ENCODE data around the gene PSME1.

PSME1 gene

GRCh38 chr14:24160850-24161804, 25.1 kb downstream of the PSME1 start, which contains the start of gene IRF9:
IRF9 (plus strand) TSS chr14:24161265; CDS start chr14:24162145, 880 bp downstream.
- Histone ChIP-seq H3K9me3 (ENCODE audit: control insufficient read depth, insufficient read depth, low read depth, low read length) (no peaks in the 10 kb centered on the region), H3K27ac (ENCODE audit: low read depth, low read length) (no peak within 1 kb of the TSS; the same call in 1 of the 2 replicates), H3K36me3 (ENCODE audit: control insufficient read depth, insufficient read depth, low read length) (peaks cover 69% of the 10 kb centered on the region), H3K4me1 (ENCODE audit: control insufficient read depth, insufficient read depth, low read length) (peaks cover 12% of the 10 kb centered on the region), H3K4me3 (ENCODE audit: low read depth, low read length) (peak within 1 kb of the TSS; percentile 58), H3K9ac (ENCODE audit: low read length) (peak within 1 kb of the TSS; percentile 54), H3K27me3 (ENCODE audit: control insufficient read depth, insufficient read depth, low read length) (no peaks in the 10 kb centered on the region)

- Histone ChIP-seq H3K36me3 (ENCODE audit: control insufficient read depth, insufficient read depth, low read length) (peaks cover 69% of the 10 kb centered on the region), H3K27ac (ENCODE audit: low read depth, low read length) (no peak overlapping the region), H3K4me1 (ENCODE audit: control insufficient read depth, insufficient read depth, low read length) (peaks cover 12% of the 10 kb centered on the region), H3K27me3 (ENCODE audit: control insufficient read depth, insufficient read depth, low read length) (no peaks in the 10 kb centered on the region), H3K9me3 (ENCODE audit: control insufficient read depth, insufficient read depth, low read depth, low read length) (no peaks in the 10 kb centered on the region), H3K4me3 (ENCODE audit: low read depth, low read length) (peak overlapping the region; percentile 58; the same call in 1 of the 2 replicates), H3K9ac (ENCODE audit: low read length) (peak overlapping the region; percentile 45)
These were observed 26.1 kb downstream of the PSME1 start for GRCh38 chr14:24162093-24162492.

GRCh38 chr14:24164518-24164991, 28.6 kb downstream of the PSME1 start:
- H3K27ac ChIP-seq (ENCODE audit: low read depth, low read length): no peak overlapping the region
- H3K27me3 ChIP-seq (ENCODE audit: control insufficient read depth, insufficient read depth, low read length): no peaks in the 10 kb centered on the region
- H3K9ac ChIP-seq (ENCODE audit: low read length): no peak overlapping the region
- no peak overlapping the region for H3K4me3 ChIP-seq (ENCODE audit: low read depth, low read length)
- H3K4me1 ChIP-seq (ENCODE audit: control insufficient read depth, insufficient read depth, low read length): peaks cover 12% of the 10 kb centered on the region
- H3K9me3 ChIP-seq (ENCODE audit: control insufficient read depth, insufficient read depth, low read depth, low read length): no peaks in the 10 kb centered on the region
- H3K36me3 ChIP-seq (ENCODE audit: control insufficient read depth, insufficient read depth, low read length): peaks cover 58% of the 10 kb centered on the region

GRCh38 chr14:24165785-24166184, 29.8 kb downstream of the PSME1 start:
- peaks cover 9% of the 10 kb centered on the region for H3K4me1 ChIP-seq (ENCODE audit: control insufficient read depth, insufficient read depth, low read length)
- H3K4me3 ChIP-seq (ENCODE audit: low read depth, low read length): no peak overlapping the region
- H3K27ac ChIP-seq (ENCODE audit: low read depth, low read length): no peak overlapping the region
- peaks cover 46% of the 10 kb centered on the region for H3K36me3 ChIP-seq (ENCODE audit: control insufficient read depth, insufficient read depth, low read length)
- no peak overlapping the region for H3K9ac ChIP-seq (ENCODE audit: low read length)
- H3K9me3 ChIP-seq (ENCODE audit: control insufficient read depth, insufficient read depth, low read depth, low read length): no peaks in the 10 kb centered on the region
- H3K27me3 ChIP-seq (ENCODE audit: control insufficient read depth, insufficient read depth, low read length): no peaks in the 10 kb centered on the region

- Histone ChIP-seq H3K27me3 (ENCODE audit: control insufficient read depth, insufficient read depth, low read length) (no peaks in the 10 kb centered on the region), H3K36me3 (ENCODE audit: control insufficient read depth, insufficient read depth, low read length) (peaks cover 42% of the 10 kb centered on the region), H3K9ac (ENCODE audit: low read length) (no peak overlapping the region), H3K4me3 (ENCODE audit: low read depth, low read length) (no peak overlapping the region), H3K27ac (ENCODE audit: low read depth, low read length) (no peak overlapping the region), H3K4me1 (ENCODE audit: control insufficient read depth, insufficient read depth, low read length) (peaks cover 7% of the 10 kb centered on the region), H3K9me3 (ENCODE audit: control insufficient read depth, insufficient read depth, low read depth, low read length) (no peaks in the 10 kb centered on the region)
These were observed 31.6 kb downstream of the PSME1 start for GRCh38 chr14:24167469-24168114.

- H3K9ac ChIP-seq (ENCODE audit: low read length): peak within 1 kb of the TSS; percentile 66
These were observed 35.6 kb downstream of the PSME1 start, which contains the start of gene REC8 for GRCh38 chr14:24171422-24172260. REC8 (plus strand) TSS chr14:24172080; CDS start chr14:24172553, 473 bp downstream.

GRCh38 chr14:24172261-24172860, 36.4 kb downstream of the PSME1 start:
- peaks cover 8% of the 10 kb centered on the region for H3K4me1 ChIP-seq (ENCODE audit: control insufficient read depth, insufficient read depth, low read length)
- peak overlapping the region; percentile 66 for H3K9ac ChIP-seq (ENCODE audit: low read length)
- H3K9me3 ChIP-seq (ENCODE audit: control insufficient read depth, insufficient read depth, low read depth, low read length): no peaks in the 10 kb centered on the region
- H3K36me3 ChIP-seq (ENCODE audit: control insufficient read depth, insufficient read depth, low read length): peaks cover 32% of the 10 kb centered on the region
- H3K27me3 ChIP-seq (ENCODE audit: control insufficient read depth, insufficient read depth, low read length): no peaks in the 10 kb centered on the region
- H3K4me3 ChIP-seq (ENCODE audit: low read depth, low read length): peak overlapping the region; percentile 61
- H3K27ac ChIP-seq (ENCODE audit: low read depth, low read length): no peak overlapping the region

More at GRCh38 chr14:24171422-24172260, 35.6 kb downstream of the PSME1 start, which contains the start of gene REC8:
- peaks cover 29% of the 10 kb centered on the region for H3K36me3 ChIP-seq (ENCODE audit: control insufficient read depth, insufficient read depth, low read length)
- no peaks in the 10 kb centered on the region for H3K27me3 ChIP-seq (ENCODE audit: control insufficient read depth, insufficient read depth, low read length)
- peaks cover 8% of the 10 kb centered on the region for H3K4me1 ChIP-seq (ENCODE audit: control insufficient read depth, insufficient read depth, low read length)
- H3K9me3 ChIP-seq (ENCODE audit: control insufficient read depth, insufficient read depth, low read depth, low read length): no peaks in the 10 kb centered on the region
- peak within 1 kb of the TSS; percentile 61 for H3K4me3 ChIP-seq (ENCODE audit: low read depth, low read length)
- H3K27ac ChIP-seq (ENCODE audit: low read depth, low read length): no peak within 1 kb of the TSS

- peaks cover 33% of the 10 kb centered on the region for H3K36me3 ChIP-seq (ENCODE audit: control insufficient read depth, insufficient read depth, low read length)
- no peaks in the 10 kb centered on the region for H3K27me3 ChIP-seq (ENCODE audit: control insufficient read depth, insufficient read depth, low read length)
- H3K4me1 ChIP-seq (ENCODE audit: control insufficient read depth, insufficient read depth, low read length): peaks cover 8% of the 10 kb centered on the region
- peak overlapping the region; percentile 7 for H3K9ac ChIP-seq (ENCODE audit: low read length)
- H3K27ac ChIP-seq (ENCODE audit: low read depth, low read length): no peak overlapping the region
- no peaks in the 10 kb centered on the region for H3K9me3 ChIP-seq (ENCODE audit: control insufficient read depth, insufficient read depth, low read depth, low read length)
- peak overlapping the region; percentile 61 for H3K4me3 ChIP-seq (ENCODE audit: low read depth, low read length)
These were observed 36.9 kb downstream of the PSME1 start for GRCh38 chr14:24172871-24173281.

GRCh38 chr14:24176599-24176998, 40.6 kb downstream of the PSME1 start:
- Histone ChIP-seq H3K4me3 (ENCODE audit: low read depth, low read length) (no peak overlapping the region), H3K36me3 (ENCODE audit: control insufficient read depth, insufficient read depth, low read length) (peaks cover 70% of the 10 kb centered on the region), H3K27ac (ENCODE audit: low read depth, low read length) (no peak overlapping the region), H3K9me3 (ENCODE audit: control insufficient read depth, insufficient read depth, low read depth, low read length) (no peaks in the 10 kb centered on the region), H3K9ac (ENCODE audit: low read length) (no peak overlapping the region), H3K4me1 (ENCODE audit: control insufficient read depth, insufficient read depth, low read length) (peaks cover 8% of the 10 kb centered on the region), H3K27me3 (ENCODE audit: control insufficient read depth, insufficient read depth, low read length) (no peaks in the 10 kb centered on the region)

All from HUES6 (cell line).